Bone marrow (tissue), 2 donors: ENCODE measurements around the gene FLOT2.
"Not testable (repeated sequence)": the region's sequence is repeated elsewhere in the genome, so short reads cannot be mapped to it uniquely, and the experiment has no call there.

Experiments
- DNase-seq, 2 donors: peaks; one replicate each; lab custom pipeline; 2025; lab: John Stamatoyannopoulos, UW

FLOT2 gene

DNA sequence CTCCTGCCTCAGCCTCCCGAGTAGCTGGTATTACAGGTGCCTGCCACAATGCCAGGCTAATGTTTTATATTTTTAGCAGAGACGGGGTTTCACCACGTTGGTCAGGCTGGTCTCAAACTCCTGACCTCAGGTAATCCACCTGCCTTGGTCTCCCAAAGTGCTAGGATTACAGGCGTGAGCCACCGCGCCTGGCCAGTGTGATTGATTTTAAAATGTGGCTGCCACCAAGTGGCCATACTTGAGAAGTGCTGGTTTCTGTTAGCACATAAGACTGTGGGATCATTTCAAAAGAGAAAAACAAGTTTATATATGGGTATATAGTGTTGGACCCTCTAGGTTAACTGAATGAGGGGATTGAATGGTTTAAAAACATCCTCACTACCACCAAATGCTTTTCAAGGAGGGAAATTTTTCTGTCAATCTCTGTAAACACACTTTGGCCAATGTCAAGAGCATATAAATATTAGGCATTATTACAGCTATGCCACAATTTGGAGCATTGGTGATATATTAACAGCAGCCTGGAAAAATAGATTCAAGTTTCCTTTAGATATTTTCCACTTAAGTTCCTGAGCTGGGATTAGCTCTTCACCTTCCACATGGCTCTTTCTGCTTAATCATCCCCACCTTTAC, 18.9 kb upstream of the FLOT2 start:
- DNase-seq: peak in 1 of 2 donors; percentile 14

DNA sequence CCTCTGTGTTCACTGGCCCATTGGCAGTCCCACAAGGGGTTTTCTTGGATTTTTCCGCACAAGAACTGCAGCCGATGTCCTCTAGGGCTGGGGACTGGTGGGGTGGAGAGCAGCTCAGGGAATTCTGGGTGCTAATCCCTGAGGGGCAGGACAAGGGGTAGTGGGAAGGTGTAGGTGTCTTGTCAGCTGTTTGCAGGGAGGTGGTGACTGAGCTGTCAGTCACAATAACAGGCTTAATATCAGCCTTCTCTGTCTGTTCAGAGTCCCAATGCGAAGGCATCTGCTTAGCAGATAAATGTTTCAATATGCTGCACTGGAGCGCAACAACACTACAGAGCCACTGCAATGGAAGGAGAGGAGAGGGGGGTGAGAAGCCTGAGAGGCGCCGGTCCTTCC, 15.4 kb upstream of the FLOT2 start:
- no peak for DNase-seq

DNA sequence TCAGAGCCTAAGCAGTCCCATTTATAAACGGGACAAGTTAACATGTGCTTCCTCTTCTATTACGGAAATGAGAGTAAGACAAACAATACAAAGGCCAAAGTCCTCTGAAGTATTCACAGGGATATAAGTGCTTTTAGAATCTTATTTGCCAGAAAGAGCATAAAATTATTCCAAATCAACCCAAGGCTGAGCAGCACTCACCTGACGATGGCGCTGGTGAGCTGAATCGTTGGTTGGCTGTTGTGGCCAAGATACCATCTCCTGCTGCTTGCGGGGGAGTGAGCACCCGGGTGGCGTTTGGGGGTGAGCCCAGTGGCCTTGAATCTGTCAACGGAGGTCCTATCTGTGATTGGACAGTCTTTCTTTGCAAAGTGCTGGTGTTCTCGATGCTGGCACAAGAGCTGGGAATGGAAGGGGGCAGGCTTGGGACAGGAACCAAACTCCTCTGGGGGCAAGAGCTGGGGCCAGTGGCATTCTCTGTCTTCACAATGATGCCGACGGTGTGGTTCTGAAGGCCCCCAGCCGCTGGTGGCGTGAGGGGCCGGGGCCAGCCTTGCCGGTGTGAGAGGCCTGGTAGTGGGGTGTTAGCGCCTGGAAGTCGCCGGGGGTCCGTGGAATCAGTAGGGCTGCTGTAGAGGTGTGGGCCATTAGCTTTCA, 14.9 kb upstream of the FLOT2 start:
- no peak for DNase-seq

DNA sequence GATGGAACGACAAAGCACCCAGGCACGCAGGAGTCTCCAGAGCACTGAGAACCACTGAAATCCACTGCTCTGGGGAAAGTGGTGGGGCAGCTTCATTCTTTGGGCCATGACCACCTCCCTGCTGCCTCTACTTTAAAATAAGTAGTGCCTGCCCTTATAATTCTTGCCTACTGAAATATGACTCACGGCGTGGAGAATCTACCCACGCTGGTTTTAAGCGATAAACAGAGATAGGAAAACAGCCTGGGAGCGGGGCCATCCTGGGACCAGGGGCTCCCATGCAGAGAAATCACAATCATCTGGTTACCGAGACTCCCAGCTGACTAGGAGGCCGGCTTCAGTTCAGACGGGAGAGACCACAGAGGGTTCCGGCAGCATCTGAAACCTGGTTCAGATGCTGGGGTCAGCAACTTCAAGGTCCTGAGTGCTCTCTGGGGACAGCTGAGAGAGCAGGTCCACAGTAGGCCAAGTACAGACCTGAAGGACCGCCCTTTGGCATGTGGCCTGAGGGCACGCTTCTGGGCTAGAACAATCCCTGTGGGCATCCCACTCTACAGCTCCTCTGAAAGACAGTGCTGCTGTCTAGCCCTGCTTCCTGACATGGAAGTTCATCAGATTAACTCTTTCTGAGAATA, 14.0 kb upstream of the FLOT2 start:
- no peak for DNase-seq

DNA sequence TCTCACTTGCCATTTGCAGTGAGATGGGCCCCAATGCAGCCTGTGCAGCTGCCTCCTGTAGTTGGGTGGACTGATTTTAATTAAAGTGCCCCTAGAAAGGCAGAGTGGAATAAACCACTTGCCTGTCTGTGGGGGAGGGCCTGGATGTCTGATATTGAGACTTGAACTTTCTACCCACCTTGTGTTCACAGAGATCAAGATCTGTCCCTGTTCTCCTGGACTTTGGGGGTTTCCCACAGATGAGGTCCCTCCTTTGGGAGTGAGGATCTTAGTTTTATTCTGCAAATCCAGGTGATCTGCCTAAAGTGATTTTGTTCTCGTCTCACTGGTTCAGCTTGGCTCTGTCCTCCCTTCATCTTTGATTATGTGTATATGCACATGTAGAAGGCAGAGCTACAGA, 13.0 kb upstream of the FLOT2 start:
- DNase-seq: no peak

DNA sequence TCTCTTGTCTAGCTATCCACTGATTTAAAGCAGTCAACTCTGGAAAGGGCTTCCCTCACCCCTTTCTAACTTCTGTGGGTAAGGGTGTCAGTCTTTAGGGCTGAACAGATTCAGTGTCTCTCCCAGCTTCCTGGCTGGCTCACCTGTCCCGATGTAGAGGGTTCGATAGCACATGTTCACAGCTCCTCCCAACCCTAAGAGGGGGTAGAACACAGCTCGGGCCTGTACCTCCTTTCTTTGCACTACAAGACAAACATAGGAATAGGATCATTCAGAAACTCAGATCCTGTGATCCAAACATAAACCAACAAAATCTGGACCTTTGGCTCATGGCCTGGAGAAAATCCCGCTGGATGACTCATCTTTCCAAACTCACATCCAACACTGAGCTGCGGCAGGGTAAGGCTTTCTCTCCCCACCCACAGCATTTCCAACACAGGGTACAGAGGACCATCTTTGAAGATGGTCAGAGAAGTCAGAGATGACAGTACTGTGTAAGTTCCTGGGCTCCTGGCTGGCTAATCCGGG, 11.2 kb upstream of the FLOT2 start:
- DNase-seq: no peak

DNA sequence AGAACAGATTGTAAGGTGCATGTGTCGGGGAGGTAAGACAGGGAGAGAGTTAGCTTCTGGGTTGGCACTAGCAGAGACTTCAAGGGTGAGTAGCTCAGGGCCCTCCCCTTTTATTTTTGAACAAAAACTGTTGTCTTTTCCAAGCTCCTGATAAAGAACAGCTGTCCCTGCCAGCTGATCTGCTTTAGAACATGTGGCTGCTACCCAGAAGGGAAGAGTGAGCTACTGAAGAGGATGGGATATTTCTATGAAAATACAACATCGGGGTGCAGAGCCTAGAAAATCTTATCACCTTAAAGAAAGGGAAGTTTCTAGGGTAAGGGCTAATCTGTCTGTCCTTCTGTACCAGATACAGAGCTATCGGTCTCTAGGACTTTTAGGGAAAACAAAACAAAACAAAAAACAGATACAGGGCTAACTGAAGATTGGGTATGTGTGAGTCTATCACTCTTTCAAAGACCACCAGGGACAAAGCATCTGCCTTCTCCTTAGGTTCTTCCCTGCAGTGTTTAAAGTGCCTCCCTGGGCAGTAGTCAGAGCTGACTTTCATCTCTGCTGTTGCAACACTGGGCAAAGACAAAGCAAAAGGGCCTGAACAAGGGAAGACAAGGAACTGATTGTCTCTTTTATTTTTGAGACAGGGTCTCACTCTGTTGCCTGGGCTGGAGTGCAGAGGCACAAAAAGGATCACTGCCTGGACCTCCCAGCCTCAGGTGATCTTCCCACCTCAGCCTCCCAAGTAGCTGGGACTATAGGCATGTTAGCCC, 10.4 kb upstream of the FLOT2 start:
- no peak for DNase-seq

DNA sequence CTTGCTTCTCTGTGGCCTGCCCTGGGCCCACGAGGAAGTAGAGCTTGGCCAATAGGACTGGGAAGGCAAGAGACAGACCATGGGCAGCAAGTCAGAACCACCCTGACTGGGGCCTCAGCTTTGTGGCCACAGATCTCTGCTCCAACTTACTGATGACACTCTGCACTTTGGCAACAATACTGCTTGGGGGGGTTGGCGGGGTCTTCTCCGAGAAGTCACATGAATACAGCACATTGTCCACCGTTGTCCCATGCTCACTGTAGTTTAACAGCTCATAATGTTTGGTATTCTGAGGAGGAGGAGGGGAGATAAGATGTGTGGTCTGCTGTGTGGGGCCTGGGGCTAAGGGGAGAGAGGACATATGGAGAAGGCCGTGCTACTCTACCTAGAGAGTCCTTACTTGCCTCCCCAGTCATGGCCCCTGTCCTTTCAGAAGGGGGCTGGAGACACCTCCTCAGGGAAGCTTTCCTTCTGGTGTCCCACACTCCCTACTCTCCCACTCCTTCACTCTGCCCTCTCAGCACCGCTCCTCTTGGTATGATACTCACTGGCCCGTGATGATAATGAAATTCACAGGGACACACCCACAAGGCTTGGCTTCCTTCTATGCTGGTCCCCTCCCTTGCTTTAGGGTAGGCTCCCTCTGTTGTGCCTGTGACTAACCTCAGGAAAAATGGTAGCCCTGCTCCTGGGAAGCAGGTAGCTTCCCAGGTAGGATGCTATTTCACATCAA, 9.3 kb upstream of the FLOT2 start:
- DNase-seq: no peak

DNA sequence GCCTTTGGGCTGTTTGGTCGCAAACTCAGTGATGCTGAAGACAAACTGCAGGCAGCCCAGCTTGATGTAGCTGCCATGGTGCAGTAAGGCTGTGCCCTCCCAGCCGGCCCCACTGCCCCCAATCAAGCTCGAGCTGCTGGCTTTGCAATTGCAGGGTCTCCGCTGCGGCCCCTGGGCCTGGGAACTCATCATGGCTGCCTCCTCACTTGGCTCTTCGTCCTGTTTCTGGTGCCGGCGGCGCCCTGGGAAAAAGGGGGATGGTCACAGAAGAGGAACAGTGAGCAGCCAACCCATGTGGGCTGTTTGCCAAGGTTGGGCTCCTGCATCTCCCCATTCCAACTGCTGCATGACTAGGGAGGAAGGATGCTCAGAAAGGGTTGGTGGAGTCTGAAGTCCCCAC, 8.7 kb upstream of the FLOT2 start:
- no peak for DNase-seq

DNA sequence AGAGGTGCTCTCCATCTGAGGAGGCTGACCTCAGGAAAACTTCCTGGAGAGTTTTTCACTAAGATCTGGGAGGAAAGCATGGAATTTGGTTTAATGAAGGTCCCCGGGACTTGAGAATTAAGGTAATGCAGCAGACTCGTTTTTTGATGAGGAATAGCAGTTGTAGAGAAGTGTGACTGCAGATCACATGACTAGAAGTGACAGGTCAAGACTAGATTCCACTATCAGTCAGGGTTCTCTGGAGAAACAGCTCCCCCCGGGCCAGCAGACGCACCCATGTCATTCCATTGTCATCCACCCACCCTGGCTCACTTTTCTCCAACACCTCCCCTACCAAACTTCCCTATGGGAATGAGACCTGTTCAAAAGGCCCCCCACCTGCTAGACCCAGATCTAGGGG, 7.3 kb upstream of the FLOT2 start:
- DNase-seq: no peak

DNA sequence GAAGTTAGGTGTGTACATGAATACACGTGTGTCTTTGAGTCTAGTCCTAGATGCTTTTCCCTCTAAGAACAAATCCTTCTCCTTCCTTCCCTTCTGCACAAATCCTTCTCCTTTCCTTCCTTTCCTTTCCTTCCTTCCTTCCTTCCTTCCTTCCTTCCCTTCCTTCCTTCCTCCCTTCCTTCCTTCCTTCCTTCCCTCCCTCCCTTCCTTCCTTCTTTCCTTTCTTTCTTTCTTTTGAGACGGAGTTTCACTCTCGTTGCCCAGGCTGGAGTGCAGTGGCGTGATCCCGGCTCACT, 6.0 kb upstream of the FLOT2 start:
- not testable (repeated sequence) for DNase-seq

DNA sequence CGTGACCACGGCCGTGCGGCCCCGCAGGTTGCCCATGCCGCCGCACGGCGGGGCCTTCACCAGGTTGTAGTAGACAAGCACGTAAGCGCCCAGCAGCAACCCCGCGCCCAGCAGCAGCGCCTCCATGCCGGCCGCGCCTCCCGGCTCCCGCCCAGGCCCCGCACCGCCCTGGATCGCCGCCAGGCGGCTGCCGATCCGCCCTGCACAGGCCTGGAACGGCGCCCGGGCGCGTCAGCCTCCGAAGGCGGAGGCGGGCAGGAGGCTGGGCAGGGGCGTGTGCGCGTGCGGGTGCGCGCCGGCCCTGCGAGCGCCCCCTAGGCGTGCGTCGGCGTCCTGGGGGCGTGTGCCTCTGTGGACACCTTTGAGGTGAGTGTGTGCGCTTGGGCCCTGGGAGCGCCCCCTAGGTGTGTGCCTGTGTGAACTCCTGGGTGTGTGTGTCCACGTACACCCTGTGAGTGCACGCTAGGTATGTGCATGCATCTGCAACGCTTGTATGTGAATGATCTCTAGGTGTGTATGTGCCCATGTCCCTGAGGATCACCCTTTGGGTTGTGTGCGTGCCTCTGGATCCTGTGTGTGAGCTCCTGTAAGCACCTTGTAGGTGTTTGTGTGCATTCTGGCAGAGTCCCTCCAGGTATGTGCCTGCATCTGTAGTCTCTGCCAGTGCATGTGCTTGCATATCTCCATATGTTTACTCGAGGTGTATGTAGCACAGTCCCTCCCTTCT, 5.4 kb upstream of the FLOT2 start, which contains the start of gene DHRS13:
Gene DHRS13, minus strand, starts transcription at position 261 of the 727 bp plus-strand sequence. Its CDS starts 135 bp downstream, at position 126.
- DNase-seq: peak; percentile 74 to 77

DNA sequence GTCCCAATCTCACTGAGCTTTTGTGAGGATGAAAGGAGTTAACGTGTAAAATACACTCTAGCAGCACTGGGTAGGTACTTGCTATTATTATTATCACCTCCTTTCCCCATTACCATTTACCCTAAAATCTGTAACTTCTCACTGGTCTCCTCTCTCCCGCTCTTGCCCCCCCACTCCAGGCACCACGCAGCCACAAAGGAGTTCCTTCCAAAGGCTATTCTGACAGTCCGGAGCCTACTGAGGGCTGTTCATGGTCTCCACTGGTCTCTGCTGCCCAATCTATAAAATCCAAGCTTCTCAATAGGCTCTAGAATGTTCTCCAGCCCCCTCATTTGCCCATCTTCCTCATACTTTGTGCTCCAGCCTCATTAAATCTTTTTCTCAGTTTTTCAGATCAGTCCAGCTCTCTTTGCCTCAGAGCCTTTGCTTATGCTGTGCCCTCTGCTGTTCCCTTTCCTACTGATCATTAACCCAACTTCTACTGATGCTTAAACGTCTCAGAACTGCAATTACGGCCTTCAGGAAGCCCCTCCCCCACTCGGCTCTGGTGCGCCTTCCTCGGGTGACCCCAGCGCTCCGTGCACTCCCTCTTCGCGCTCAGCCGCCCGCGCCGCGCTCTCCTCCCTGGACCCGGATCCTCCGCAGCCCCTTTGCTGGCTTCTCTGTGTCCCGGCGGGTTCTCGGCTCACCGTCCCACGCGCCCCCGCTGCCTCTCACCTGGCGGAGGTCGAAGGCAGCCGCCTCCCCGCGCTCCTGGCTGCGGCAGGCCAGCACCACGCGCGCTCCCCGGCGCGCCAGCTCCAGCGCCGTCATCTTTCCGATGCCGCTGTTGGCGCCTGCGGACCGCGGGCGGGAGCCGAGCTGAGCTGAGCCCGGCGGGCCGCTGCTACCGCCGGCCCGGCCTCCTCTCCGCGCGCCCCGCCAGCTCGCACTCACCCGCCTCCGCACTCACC, 4.6 kb upstream of the FLOT2 start:
- peak in 1 of 2 donors; percentile 5 for DNase-seq

DNA sequence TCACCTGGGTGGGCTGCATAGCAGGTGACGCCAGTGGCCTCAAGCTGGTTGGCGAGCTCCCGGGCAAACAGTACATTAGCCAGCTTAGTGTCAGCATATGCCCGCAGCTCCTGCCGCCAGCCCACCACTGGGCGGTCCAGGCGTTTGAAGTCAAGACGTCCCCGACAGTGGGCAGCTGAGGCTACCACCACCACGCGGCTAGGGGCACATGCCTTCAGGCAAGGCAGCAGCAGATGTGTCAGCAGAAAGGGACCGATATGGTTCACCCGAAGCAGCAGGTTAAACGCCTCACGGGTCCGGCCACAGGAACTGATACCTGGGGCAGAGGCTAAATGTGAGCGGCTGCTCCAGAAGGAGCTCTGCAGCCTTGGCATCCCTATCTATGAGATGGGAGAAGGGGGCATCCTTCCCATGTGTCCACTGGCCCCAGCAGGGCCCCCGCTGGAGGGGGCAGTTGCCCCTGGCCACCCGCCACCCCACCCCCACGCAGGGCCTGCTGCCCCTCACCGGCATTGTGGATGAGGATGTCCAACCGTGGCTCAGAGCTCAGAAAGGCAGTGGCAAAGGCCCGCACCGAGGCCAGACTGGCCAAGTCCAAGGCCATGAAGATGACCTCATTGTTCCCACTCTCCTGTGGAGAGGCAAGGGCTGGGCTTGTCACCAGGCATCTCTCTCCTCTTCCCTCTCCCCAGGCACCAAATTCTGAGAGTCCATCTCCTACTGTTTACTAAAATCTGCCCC, 3.6 kb upstream of the FLOT2 start:
- no peak for DNase-seq

DNA sequence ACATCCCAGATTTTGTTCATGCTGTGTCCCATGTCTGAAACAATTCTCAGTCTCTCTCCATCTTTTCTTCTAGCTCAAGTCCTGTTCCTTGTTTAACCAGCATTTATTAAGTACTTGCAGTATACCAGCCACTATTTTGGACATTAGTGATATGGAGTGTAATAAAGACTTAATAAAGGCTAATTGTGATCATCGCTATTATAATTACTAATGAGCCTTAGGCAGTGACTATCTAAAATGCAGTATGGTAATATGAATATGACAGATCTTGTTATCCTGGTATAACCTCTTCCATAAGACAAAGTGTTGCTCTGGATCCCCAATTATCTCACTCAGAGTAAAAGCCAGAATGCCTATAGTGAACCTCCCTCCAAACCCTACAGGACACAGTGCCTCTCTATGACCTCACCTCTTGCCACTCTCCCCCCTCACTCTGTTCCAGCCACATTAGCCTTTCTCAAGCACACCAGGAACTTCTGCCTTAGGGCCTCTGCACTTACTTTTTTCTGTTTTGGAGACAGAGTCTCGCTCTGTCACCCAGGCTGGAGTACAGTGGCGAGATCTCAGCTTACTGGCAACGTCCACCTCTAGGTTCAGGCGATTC, 1.8 kb upstream of the FLOT2 start:
- DNase-seq: no peak

DNA sequence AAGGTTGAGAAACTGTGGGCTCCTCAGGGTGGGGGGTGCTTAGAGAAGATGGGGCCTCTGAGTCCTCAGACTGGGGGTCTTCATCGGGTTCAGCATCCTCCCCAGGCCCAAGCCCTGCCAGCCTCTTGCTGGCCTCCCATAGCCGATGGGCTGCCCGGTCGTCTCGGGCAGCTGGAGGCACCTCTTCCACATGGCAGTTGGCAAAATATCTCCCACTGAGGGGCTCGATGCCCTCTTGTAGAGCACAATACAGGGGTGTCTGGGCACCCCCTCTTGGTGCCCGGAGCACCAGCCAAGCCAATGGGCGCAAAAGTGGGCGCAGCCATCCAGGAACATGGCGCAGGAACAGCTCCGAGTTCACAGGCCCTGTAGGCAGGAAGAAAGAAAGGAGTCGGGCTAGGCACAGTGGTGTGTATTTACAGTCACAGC, 1.0 kb upstream of the FLOT2 start:
- DNase-seq: no peak

DNA sequence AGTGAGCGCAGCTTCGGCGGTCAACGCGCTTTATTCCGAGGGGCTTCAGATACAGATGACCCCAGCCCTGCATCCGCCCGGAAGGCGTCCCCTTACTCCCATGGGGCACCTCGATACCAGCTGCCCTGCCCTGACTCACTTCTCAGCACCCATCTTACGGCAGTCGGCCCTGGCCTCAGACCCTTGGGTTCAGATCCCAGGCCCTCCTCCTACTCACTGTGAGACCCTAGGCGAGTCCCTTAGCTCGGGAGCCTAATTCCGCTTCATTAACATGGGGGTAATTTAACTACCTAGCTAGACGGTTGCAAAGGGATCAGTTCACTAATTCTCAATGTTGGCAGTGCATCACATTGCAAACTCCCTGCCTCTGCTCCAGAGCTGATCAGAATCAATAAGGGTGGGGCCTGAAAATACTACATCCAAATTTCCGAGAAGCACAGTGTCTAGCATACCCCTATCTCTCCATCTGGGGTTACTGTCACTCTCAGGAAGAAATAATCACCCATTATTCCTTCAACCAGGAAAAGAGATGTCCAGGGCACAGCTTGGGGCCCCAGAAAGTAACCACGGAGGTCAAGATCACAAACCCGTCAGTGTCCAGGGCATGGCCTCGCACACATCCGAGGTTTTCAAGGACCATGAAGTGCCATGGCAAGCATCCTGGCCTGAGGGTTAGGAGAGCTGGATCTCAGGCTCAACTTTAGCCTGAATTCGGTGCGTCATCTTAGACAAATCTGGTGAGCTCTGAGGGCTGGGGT, 415 bp upstream of the FLOT2 start:
- DNase-seq: no peak

DNA sequence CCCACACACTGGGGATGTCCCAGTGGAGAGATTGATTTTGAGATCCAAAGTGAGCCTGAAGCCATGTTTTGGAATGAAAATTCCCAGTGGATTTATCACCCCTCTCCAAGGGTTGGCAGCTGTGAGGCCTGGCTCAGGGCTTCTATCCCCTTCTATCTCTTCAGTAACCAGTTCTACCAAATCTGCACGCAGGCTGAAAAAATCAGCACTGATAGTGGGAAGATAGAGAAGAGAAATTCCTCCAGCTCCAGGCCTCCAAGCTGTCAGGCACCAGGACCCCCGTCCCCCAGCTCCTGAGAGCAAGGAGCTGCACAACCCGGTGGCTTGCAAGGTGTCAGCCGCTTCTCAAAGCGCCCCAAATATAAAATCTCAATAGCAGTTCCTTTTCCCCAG, 1.0 kb downstream of the FLOT2 start:
- no peak for DNase-seq
